B cell (primary cell): Measurements from ENCODE around the gene MLXIPL. TPM values are rescaled to one million over a fixed set of nuclear protein-coding genes. Genes with fewer than 3 reads are reported as not detected.
"Not testable (repeated sequence)": the region's sequence is repeated elsewhere in the genome, so short reads cannot be mapped to it uniquely, and the experiment has no call there.

Experiments used
- ATAC-seq: fragments of 200-7000 bp; cut with Tn5 transposase; one replicate; pipeline ENCODE4 v1.10.0; 2021; ENCODE audit warnings: low read depth, mild to moderate bottlenecking, moderate number of reproducible peaks, moderate library complexity
- CTCF ChIA-PET: fragments of 350-600 bp; sonication (Branson Sonifier 250); formaldehyde crosslinking; loops from one replicate; lab custom pipeline; 2021; ENCODE audit warnings: antibody characterized with exemption, inconsistent platforms; lab: Charles Lee
- POLR2A ChIA-PET: fragments of 350-600 bp; sonication (Branson Sonifier 250); formaldehyde crosslinking; loops from one replicate; lab custom pipeline; 2021; ENCODE audit warnings: antibody characterized with exemption; lab: Charles Lee
- DNase-seq: peaks from one replicate; pipeline ENCODE4 v3.0.0; 2013
- H2AFZ ChIP-seq: 2 replicates; pipeline ENCODE4 v1.6.1; 2012; ENCODE audit warnings: mild to moderate bottlenecking, low read depth, low read length; ENCODE audit not compliant: insufficient read depth, poor library complexity, severe bottlenecking
- H3K27ac ChIP-seq, 2 donors: 1 replicate in 1 of 2; 2 replicates in 1 of 2; pipeline ENCODE4 v1.5.1; 2012 to 2013; ENCODE audit warnings: low read length in 2 of 2, mild to moderate bottlenecking in 2 of 2, moderate library complexity in 1 of 2
- H3K27me3 ChIP-seq, 4 experiments: fragments of 200-600 bp in 1 of 4; sonication (generic) in 1 of 4; replicated peaks in 1 of 4; 1 replicate in 2 of 4; 2 replicates in 2 of 4; pipeline versions ENCODE4 v1.6.1 to v1.7.0; 2013 to 2016; ENCODE audit warnings: low read length in 3 of 4, mild to moderate bottlenecking in 2 of 4, mixed read lengths in 1 of 4, moderate library complexity in 1 of 4; ENCODE audit not compliant: insufficient read depth in 4 of 4, control insufficient read depth in 3 of 4; ENCODE audit errors: control extremely low read depth in 1 of 4
- H3K36me3 ChIP-seq, 2 experiments: replicated peaks in 1 of 2; 1 replicate in 1 of 2; 2 replicates in 1 of 2; pipeline versions ENCODE4 v1.6.1 to v1.7.1; 2013; ENCODE audit warnings: low read length in 1 of 2; ENCODE audit not compliant: insufficient read depth in 2 of 2, control insufficient read depth in 1 of 2; ENCODE audit errors: control extremely low read depth in 1 of 2, extremely low read depth in 1 of 2
- H3K4me1 ChIP-seq, 2 donors: fragments of 200-600 bp in 1 of 2; sonication (generic) in 1 of 2; 1 replicate in 1 of 2; 2 replicates in 1 of 2; pipeline versions ENCODE4 v1.5.1 to v1.6.1; 2013 to 2017; ENCODE audit warnings: low read length in 2 of 2; ENCODE audit not compliant: control insufficient read depth in 2 of 2, insufficient read depth in 2 of 2
- H3K4me2 ChIP-seq: replicated peaks from 2 replicates; pipeline ENCODE3; 2012; ENCODE audit warnings: mild to moderate bottlenecking, low read depth, low read length; ENCODE audit not compliant: poor library complexity, severe bottlenecking
- H3K4me3 ChIP-seq, 5 experiments: fragments of 200-600 bp in 1 of 5; sonication (generic) in 1 of 5; 1 replicate in 3 of 5; 2 replicates in 2 of 5; pipeline versions ENCODE4 v1.5.1 to v1.7.0; 2011 to 2016; ENCODE audit warnings: low read length in 4 of 5, mild to moderate bottlenecking in 4 of 5, low read depth in 2 of 5, control low read depth in 1 of 5, moderate library complexity in 1 of 5; ENCODE audit not compliant: insufficient read depth in 1 of 5; ENCODE audit errors: control extremely low read depth in 1 of 5, extremely low read depth in 1 of 5
- H3K79me2 ChIP-seq: fragments of 200-600 bp; sonication (generic); one replicate; pipeline ENCODE4 v1.6.0; 2016; ENCODE audit warnings: low read length; ENCODE audit not compliant: control insufficient read depth, insufficient read depth
- H3K9ac ChIP-seq: fragments of 200-600 bp; sonication (generic); 2 replicates; pipeline ENCODE4 v1.6.1; 2017; ENCODE audit warnings: mild to moderate bottlenecking, low read length, moderate library complexity
- H3K9me3 ChIP-seq, 3 donors: one replicate each; pipeline versions ENCODE4 v1.6.1 to v1.7.1; 2013; ENCODE audit warnings: low read length in 2 of 3; ENCODE audit not compliant: control insufficient read depth in 2 of 3, insufficient read depth in 1 of 3; ENCODE audit errors: control extremely low read depth in 1 of 3
- H4K20me1 ChIP-seq: 2 replicates; pipeline ENCODE4 v1.6.0; 2012; ENCODE audit warnings: mild to moderate bottlenecking, low read length; ENCODE audit not compliant: insufficient read depth, control insufficient read depth, poor library complexity, severe bottlenecking
- H3K27ac Mint-ChIP-seq: one replicate; pipeline ENCODE4 v1.8.0; 2021; ENCODE audit warnings: mixed read lengths
- H3K27me3 Mint-ChIP-seq: one replicate; pipeline ENCODE4 v1.8.0; 2021; ENCODE audit warnings: mixed read lengths
- H3K4me1 Mint-ChIP-seq: one replicate; pipeline ENCODE4 v1.8.0; 2021; ENCODE audit warnings: mixed read lengths
- H3K4me3 Mint-ChIP-seq: one replicate; pipeline ENCODE4 v1.8.0; 2021; ENCODE audit warnings: mixed read lengths
- H3K9me3 Mint-ChIP-seq: one replicate; pipeline ENCODE4 v1.8.0; 2022; ENCODE audit warnings: mixed read lengths; ENCODE audit not compliant: insufficient read depth
- EZH2 ChIP-seq: IDR thresholded peaks from 2 replicates; pipeline ENCODE4 v1.6.1; 2012; ENCODE audit warnings: borderline replicate concordance, low read depth, mild to moderate bottlenecking, moderate library complexity, low read length; ENCODE audit not compliant: insufficient read depth, poor library complexity, severe bottlenecking
- WGBS: methylation state at CpG from one replicate; pipeline ENCODE4 v1.1.5; 2013; ENCODE audit warnings: missing lambda C conversion rate; ENCODE audit not compliant: insufficient coverage; 5-methylcytosine and 5-hydroxymethylcytosine counted together
- intact Hi-C: fragments of 100-400 bp; cut with micrococcal nuclease; formaldehyde crosslinking; loops from one replicate; pipeline ENCODE4 v1.10.0; 2022
- polyA plus RNA-seq: library from polyadenylated mRNA; depleted of rRNA; stranded (reverse); fragments of >200 nt; gene quantifications from 2 replicates; pipeline ENCODE4 v1.2.3, GENCODE V29; 2012
- total RNA-seq, 2 donors: library from RNA; stranded (reverse); fragments of 120-200 nt in 1 of 2; gene quantifications; 1 replicate in 1 of 2; 2 replicates in 1 of 2; pipeline versions ENCODE4 v1.2.3 to v1.2.4, GENCODE V29; 2013 to 2022
- TF ChIP-seq, protein P1 (sequence below): fragments of 200-600 bp; IDR thresholded peaks from one replicate; pipeline ENCODE4 v1.8.0; 2022; ENCODE audit warnings: antibody characterized with exemption, mild to moderate bottlenecking

MLXIPL gene
- total and polyA plus RNA-seq, 2 donors (not counting 1 experiment from before 2014, with no cell fraction given), result not detected

DNA sequence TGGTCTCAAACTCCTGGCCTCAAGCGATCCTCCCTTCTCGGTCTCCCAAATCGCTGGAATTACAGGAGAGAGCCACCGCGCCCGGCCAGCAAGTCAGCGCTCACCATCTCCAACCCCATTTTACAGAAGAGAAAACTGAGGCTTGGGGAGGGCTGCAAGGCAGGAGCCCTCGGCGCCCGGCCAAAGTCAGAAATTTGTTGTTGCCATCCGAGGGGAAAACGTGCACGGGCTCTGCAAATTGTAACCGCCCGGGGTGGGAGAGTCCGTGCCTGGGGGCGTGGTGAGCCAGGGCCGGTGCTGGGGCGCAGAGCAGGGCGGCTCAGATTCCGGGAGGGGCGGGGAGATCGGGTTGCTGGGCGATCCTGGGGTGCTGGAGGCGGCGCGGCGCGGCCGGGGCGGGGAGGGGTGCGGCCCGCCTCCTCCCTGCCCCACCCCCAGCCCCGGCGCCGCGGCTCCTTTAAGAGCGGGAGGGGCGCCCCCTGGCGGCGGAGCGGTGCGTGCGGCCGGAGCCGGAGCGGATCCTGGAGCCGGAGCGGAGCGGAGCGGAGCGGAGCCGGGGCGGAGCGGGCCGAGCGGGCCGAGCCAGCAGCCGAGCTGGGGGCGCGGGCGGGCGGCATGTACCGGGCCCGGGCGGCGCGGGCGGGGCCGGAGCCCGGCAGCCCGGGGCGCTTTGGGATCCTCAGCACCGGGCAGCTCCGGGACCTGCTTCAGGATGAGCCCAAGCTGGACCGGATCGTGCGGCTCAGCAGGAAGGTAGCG lies 43.2 kb upstream of the MLXIPL start, which contains the start of gene VPS37D:
Gene VPS37D (plus strand): TSS at position 488 of the 759 bp plus-strand sequence. CDS start 128 bp downstream, at position 616.
- TF ChIP-seq EZH2, result no peak
- TF ChIP-seq, protein P1, sequence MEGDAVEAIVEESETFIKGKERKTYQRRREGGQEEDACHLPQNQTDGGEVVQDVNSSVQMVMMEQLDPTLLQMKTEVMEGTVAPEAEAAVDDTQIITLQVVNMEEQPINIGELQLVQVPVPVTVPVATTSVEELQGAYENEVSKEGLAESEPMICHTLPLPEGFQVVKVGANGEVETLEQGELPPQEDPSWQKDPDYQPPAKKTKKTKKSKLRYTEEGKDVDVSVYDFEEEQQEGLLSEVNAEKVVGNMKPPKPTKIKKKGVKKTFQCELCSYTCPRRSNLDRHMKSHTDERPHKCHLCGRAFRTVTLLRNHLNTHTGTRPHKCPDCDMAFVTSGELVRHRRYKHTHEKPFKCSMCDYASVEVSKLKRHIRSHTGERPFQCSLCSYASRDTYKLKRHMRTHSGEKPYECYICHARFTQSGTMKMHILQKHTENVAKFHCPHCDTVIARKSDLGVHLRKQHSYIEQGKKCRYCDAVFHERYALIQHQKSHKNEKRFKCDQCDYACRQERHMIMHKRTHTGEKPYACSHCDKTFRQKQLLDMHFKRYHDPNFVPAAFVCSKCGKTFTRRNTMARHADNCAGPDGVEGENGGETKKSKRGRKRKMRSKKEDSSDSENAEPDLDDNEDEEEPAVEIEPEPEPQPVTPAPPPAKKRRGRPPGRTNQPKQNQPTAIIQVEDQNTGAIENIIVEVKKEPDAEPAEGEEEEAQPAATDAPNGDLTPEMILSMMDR, result peak; percentile 73
- Mint-ChIP-seq H3K27ac (peak within 1 kb of the TSS; percentile 20), H3K9me3 (peaks cover 5% of the 10 kb centered on the region), H3K4me1 (peaks cover 8% of the 10 kb centered on the region), H3K4me3 (peak within 1 kb of the TSS; percentile 83), H3K27me3 (peaks cover 42% of the 10 kb centered on the region)
- DNase-seq (peak; percentile 94), ATAC-seq (peak; percentile 94)
- no peaks in the 10 kb centered on the region for H4K20me1 ChIP-seq
- no peaks in the 10 kb centered on the region for H3K79me2 ChIP-seq
- peak within 1 kb of the TSS; percentile 79 for H2AFZ ChIP-seq
- intact Hi-C loops, result loop anchor here (1.0 to 2.0 kb wide), 4 partner anchors 16 to 89 kb away; partner anchors contain the start of genes ABHD11, BUD23, DNAJC30 and STX1A
- H3K27ac ChIP-seq, result no peak within 1 kb of the TSS
- 2% methylated on average over 78 of the region's 79 CpGs for WGBS
- H3K4me3 ChIP-seq, result peak within 1 kb of the TSS in 4 of 5 experiments; percentile 39 to 59 (median 48)
- peaks cover 0 to 55% (median 21%) of the 10 kb centered on the region in 4 experiments for H3K27me3 ChIP-seq
- ChIA-PET CTCF (interaction anchor here (1.0 kb wide), 3 partner anchors 58 to 89 kb away, joined by 3 to 5 read pairs (median 3); partner anchors contain the start of gene TBL2), POLR2A (interaction anchor here (0.6 to 1.1 kb wide), 3 partner anchors 36 to 72 kb away, joined by 3 to 8 read pairs (median 3); no protein-coding TSS in a partner anchor)
- peaks cover 0 to 7% (median 0%) of the 10 kb centered on the region in 3 donors for H3K9me3 ChIP-seq
- H3K4me2 ChIP-seq, result peak within 1 kb of the TSS; percentile 92
- no peaks in the 10 kb centered on the region for H3K36me3 ChIP-seq
- H3K4me1 ChIP-seq, result peaks cover 8 to 16% of the 10 kb centered on the region in 2 donors
- H3K9ac ChIP-seq, result peak within 1 kb of the TSS; percentile 70

DNA sequence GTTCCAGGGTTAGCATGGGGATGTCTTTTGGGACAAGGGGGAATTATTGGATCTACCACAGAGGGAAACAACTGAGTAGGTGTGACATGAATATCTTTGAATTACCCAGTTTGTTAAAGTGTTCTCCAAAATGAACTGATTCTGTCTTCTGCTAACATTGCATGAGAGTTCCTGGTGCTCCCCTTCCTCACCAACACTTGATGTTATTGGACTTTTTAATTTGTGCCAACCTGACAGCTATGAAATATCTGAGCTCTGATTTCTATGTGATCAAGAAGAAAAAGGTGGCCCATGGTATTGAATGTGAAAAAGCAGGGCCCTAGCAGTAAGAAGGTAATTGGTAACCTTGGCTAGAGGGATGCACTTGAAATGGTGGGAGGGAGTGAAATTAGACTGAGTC lies 38.7 kb upstream of the MLXIPL start:
- H4K20me1 ChIP-seq, result no peaks in the 10 kb centered on the region
- no peak overlapping the region for H3K4me2 ChIP-seq
- DNase-seq (no peak), ATAC-seq (no peak)
- intact Hi-C loops, result no loop called here
- H2AFZ ChIP-seq, result no peak overlapping the region
- H3K9me3 ChIP-seq, result peaks cover 0 to 12% (median 0%) of the 10 kb centered on the region in 3 donors
- no peaks in the 10 kb centered on the region for H3K79me2 ChIP-seq
- ChIA-PET POLR2A (no interaction called here), CTCF (no interaction called here)
- H3K27me3 ChIP-seq, result peaks cover 0 to 31% (median 14%) of the 10 kb centered on the region in 4 experiments
- peaks cover 0 to 5% of the 10 kb centered on the region in 2 donors for H3K4me1 ChIP-seq
- H3K4me3 ChIP-seq, result no peak overlapping the region
- peaks cover 34% of the 10 kb centered on the region for H3K27me3 Mint-ChIP-seq
- H3K27ac ChIP-seq, result no peak overlapping the region
- H3K4me3 Mint-ChIP-seq, result no peak overlapping the region
- H3K9me3 Mint-ChIP-seq, result peaks cover 5% of the 10 kb centered on the region
- no peak overlapping the region for H3K9ac ChIP-seq
- H3K4me1 Mint-ChIP-seq, result peaks cover 1% of the 10 kb centered on the region
- no peaks in the 10 kb centered on the region for H3K36me3 ChIP-seq
- no peak for TF ChIP-seq EZH2
- TF ChIP-seq, protein P1, result no peak
- no peak overlapping the region for H3K27ac Mint-ChIP-seq

DNA sequence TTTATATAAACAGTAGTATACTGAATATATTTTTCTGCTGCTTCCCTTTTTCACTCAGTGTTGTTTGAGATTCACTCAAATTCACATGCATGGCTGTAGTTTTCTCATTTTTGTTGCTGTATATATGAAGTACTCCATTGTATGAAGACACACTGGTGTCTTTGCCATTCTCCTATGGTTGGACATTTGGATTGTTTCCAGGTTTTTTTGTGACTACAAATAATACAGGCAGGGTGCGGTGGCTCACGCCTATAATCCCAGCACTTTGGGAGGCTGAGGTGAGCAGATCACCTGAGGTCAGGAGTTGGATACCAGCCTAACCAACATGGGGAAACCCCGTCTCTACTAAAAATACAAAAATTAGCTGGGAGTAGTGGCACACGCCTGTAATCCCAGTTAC lies 36.3 kb upstream of the MLXIPL start:
- CTCF ChIA-PET, H3K4me1 Mint-ChIP-seq, H3K27ac Mint-ChIP-seq, H3K4me2 ChIP-seq, H3K9me3 ChIP-seq, intact Hi-C loops, H3K4me1 ChIP-seq, H3K27ac ChIP-seq, H3K4me3 Mint-ChIP-seq, H4K20me1 ChIP-seq, ATAC-seq, H3K36me3 ChIP-seq, POLR2A ChIA-PET, H3K9ac ChIP-seq, H3K79me2 ChIP-seq, H3K9me3 Mint-ChIP-seq, DNase-seq, H2AFZ ChIP-seq, H3K4me3 ChIP-seq: not testable (repeated sequence)
- peaks cover 30% of the 10 kb centered on the region for H3K27me3 Mint-ChIP-seq
- H3K27me3 ChIP-seq, result peaks cover 0 to 22% (median 14%) of the 10 kb centered on the region in 4 experiments
- WGBS, result 83% methylated on average over 1 of the region's 4 CpGs
